ENCODE measurements around the gene CDC40.
"Not testable (repeated sequence)": the region's sequence is repeated elsewhere in the genome, so short reads cannot be mapped to it uniquely, and the experiment has no call there.

CDC40 gene

DNA sequence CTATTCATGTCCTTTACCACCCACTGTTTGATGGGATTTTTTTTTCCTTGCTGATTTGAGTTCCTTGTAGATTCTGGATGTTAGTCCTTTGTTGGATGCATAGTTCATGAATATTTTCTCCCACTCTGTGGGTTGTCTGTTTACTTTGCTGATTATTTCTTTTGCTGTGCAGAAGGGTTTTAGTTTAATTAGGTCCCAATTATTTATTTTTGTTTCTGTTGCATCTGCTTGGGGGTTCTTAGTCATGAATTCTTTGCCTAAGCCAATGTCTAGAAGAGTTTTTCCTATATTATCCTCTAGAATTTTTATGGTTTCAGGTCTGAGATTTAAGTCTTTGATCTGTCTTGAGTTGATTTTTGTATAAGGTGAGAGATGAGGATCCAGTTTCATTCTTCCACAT is 92.6 kb downstream of the CDC40 start:
- not testable (repeated sequence) for DNase-seq

GRCh38 chr6:110277100-110277665 is 97.0 kb downstream of the CDC40 start:
- no peak for DNase-seq

Measured in NCI-H1436 treated with DMSO at 0.1 percent for 48 hours (cell line).